Activated CD4-positive, alpha-beta T cell treated with anti-CD3 and anti-CD28 coated beads for 36 hours (primary cell): ENCODE measurements around the gene ING5. TPM values are rescaled to one million over a fixed set of nuclear protein-coding genes. Genes with fewer than 3 reads are reported as not detected.

Experiments used
- ATAC-seq: fragments of 200-7000 bp; cut with Tn5 transposase; one replicate; pipeline ENCODE4 v1.10.0; 2021; ENCODE audit warnings: mild to moderate bottlenecking, moderate library complexity
- CTCF ChIA-PET: fragments of 350-600 bp; sonication (Branson Sonifier 250); formaldehyde crosslinking; loops from one replicate; lab custom pipeline; 2021; ENCODE audit warnings: antibody characterized with exemption; lab: Charles Lee
- POLR2A ChIA-PET: fragments of 350-600 bp; sonication (Branson Sonifier 250); formaldehyde crosslinking; loops from one replicate; lab custom pipeline; 2021; ENCODE audit warnings: antibody characterized with exemption, inconsistent platforms; lab: Charles Lee
- DNase-seq: peaks from one replicate; pipeline ENCODE4 v3.0.0-alpha.2; 2020
- H3K27ac Mint-ChIP-seq: one replicate; pipeline ENCODE4 v1.8.0; 2021; ENCODE audit warnings: mixed read lengths
- H3K27me3 Mint-ChIP-seq: one replicate; pipeline ENCODE4 v1.8.0; 2021; ENCODE audit warnings: mixed read lengths
- H3K36me3 Mint-ChIP-seq: one replicate; pipeline ENCODE4 v1.8.0; 2021; ENCODE audit warnings: low read depth, mixed read lengths
- H3K4me1 Mint-ChIP-seq: one replicate; pipeline ENCODE4 v1.8.0; 2021; ENCODE audit warnings: mixed read lengths
- H3K4me3 Mint-ChIP-seq: one replicate; pipeline ENCODE4 v1.8.0; 2021; ENCODE audit warnings: mild to moderate bottlenecking, moderate library complexity, mixed read lengths
- H3K9me3 Mint-ChIP-seq: one replicate; pipeline ENCODE4 v1.8.0; 2021; ENCODE audit warnings: low read depth, mixed read lengths
- intact Hi-C, 2 experiments: fragments of 100-400 bp; cut with DNase I in 1 of 2; cut with micrococcal nuclease in 1 of 2; formaldehyde crosslinking; loops; one replicate each; pipeline versions ENCODE4 v1.14.2 to v1.15.1; 2022 to 2024; cut with DNase I, micrococcal nuclease
- total RNA-seq, 2 experiments: library from RNA; stranded (reverse); gene quantifications; one replicate each; pipeline ENCODE4 v1.2.3, GENCODE V29; 2021

The ING5 gene
- total RNA-seq, 2 experiments from 2014 or later: 38.4 to 39.7 TPM

- no peak overlapping the region for H3K4me3 Mint-ChIP-seq
- POLR2A ChIA-PET: no interaction called here
- no peaks in the 10 kb centered on the region for H3K27me3 Mint-ChIP-seq
- intact Hi-C loops: no loop called here
- DNase-seq (no peak), ATAC-seq (peak; percentile 47)
- CTCF ChIA-PET: interaction anchor here (1.3 kb wide), 1 partner anchor 15 kb away, joined by 3 read pairs; no protein-coding TSS in a partner anchor
- no peaks in the 10 kb centered on the region for H3K9me3 Mint-ChIP-seq
- H3K4me1 Mint-ChIP-seq: peaks cover under 1% of the 10 kb centered on the region
- peaks cover 9% of the 10 kb centered on the region for H3K36me3 Mint-ChIP-seq
- peak overlapping the region; percentile 51 for H3K27ac Mint-ChIP-seq
These were observed 27.8 kb upstream of the ING5 start for GRCh38 chr2:241673797-241674725.

GRCh38 chr2:241675885-241676284 lies 26.0 kb upstream of the ING5 start:
- peaks cover 5% of the 10 kb centered on the region for H3K4me1 Mint-ChIP-seq
- H3K27ac Mint-ChIP-seq: no peak overlapping the region
- CTCF ChIA-PET: no interaction called here
- peaks cover 20% of the 10 kb centered on the region for H3K36me3 Mint-ChIP-seq
- H3K9me3 Mint-ChIP-seq: no peaks in the 10 kb centered on the region
- intact Hi-C loops: no loop called here
- no peak overlapping the region for H3K4me3 Mint-ChIP-seq
- POLR2A ChIA-PET: interaction anchor here (0.6 kb wide), 1 partner anchor 118 kb away, joined by 6 read pairs; no protein-coding TSS in a partner anchor
- no peak for DNase-seq
- no peaks in the 10 kb centered on the region for H3K27me3 Mint-ChIP-seq
- no peak for ATAC-seq

GRCh38 chr2:241676665-241677064 lies 25.2 kb upstream of the ING5 start:
- peaks cover 6% of the 10 kb centered on the region for H3K4me1 Mint-ChIP-seq
- H3K27ac Mint-ChIP-seq: no peak overlapping the region
- H3K36me3 Mint-ChIP-seq: peaks cover 28% of the 10 kb centered on the region
- H3K9me3 Mint-ChIP-seq: no peaks in the 10 kb centered on the region
- ChIA-PET CTCF (no interaction called here), POLR2A (no interaction called here)
- intact Hi-C loops: no loop called here
- ATAC-seq: no peak
- no peaks in the 10 kb centered on the region for H3K27me3 Mint-ChIP-seq
- DNase-seq: no peak
- H3K4me3 Mint-ChIP-seq: no peak overlapping the region

GRCh38 chr2:241677392-241677791 lies 24.4 kb upstream of the ING5 start:
- DNase-seq: no peak
- Mint-ChIP-seq H3K27me3 (no peaks in the 10 kb centered on the region), H3K36me3 (peaks cover 30% of the 10 kb centered on the region), H3K27ac (no peak overlapping the region), H3K4me3 (no peak overlapping the region), H3K4me1 (peaks cover 6% of the 10 kb centered on the region), H3K9me3 (no peaks in the 10 kb centered on the region)
- no peak for ATAC-seq
- ChIA-PET POLR2A (interaction anchor here (0.5 kb wide), 1 partner anchor 22 kb away, joined by 3 read pairs; no protein-coding TSS in a partner anchor), CTCF (no interaction called here)
- intact Hi-C loops: no loop called here

- H3K9me3 Mint-ChIP-seq: no peaks in the 10 kb centered on the region
- peaks cover 37% of the 10 kb centered on the region for H3K36me3 Mint-ChIP-seq
- ChIA-PET POLR2A (interaction anchor here (0.5 to 0.7 kb wide), 3 partner anchors 22 to 194 kb away, joined by 3 to 12 read pairs (median 4); no protein-coding TSS in a partner anchor), CTCF (no interaction called here)
- no peaks in the 10 kb centered on the region for H3K27me3 Mint-ChIP-seq
- H3K27ac Mint-ChIP-seq: no peak overlapping the region
- DNase-seq (no peak), ATAC-seq (no peak)
- H3K4me3 Mint-ChIP-seq: no peak overlapping the region
- H3K4me1 Mint-ChIP-seq: peaks cover 6% of the 10 kb centered on the region
- intact Hi-C loops: no loop called here
These were observed 23.5 kb upstream of the ING5 start for GRCh38 chr2:241678307-241678706.

GRCh38 chr2:241678784-241679540 lies 22.9 kb upstream of the ING5 start:
- DNase-seq: no peak
- Mint-ChIP-seq H3K36me3 (peaks cover 42% of the 10 kb centered on the region), H3K27me3 (no peaks in the 10 kb centered on the region), H3K27ac (no peak overlapping the region), H3K9me3 (no peaks in the 10 kb centered on the region), H3K4me3 (no peak overlapping the region), H3K4me1 (peaks cover 6% of the 10 kb centered on the region)
- intact Hi-C loops: no loop called here
- ChIA-PET CTCF (interaction anchor here (1.2 kb wide), 1 partner anchor 55 kb away, joined by 4 read pairs; the partner anchor contains the start of gene D2HGDH), POLR2A (interaction anchor here (0.6 kb wide), 1 partner anchor 21 kb away, joined by 12 read pairs; no protein-coding TSS in a partner anchor)
- ATAC-seq: no peak

- DNase-seq: no peak
- POLR2A ChIA-PET: no interaction called here
- CTCF ChIA-PET: interaction anchor here (1.2 kb wide), 1 partner anchor 54 kb away, joined by 4 read pairs; the partner anchor contains the start of gene D2HGDH
- intact Hi-C loops: loop anchor here in 1 of 2 experiments (10.0 kb wide), 1 partner anchor 365 kb away; the partner anchor contains the start of genes HDLBP and SEPTIN2
- Mint-ChIP-seq H3K27ac (no peak overlapping the region), H3K36me3 (peaks cover 48% of the 10 kb centered on the region), H3K4me1 (peaks cover 10% of the 10 kb centered on the region), H3K27me3 (no peaks in the 10 kb centered on the region), H3K9me3 (no peaks in the 10 kb centered on the region), H3K4me3 (no peak overlapping the region)
- no peak for ATAC-seq
These were observed 21.8 kb upstream of the ING5 start for GRCh38 chr2:241680044-241680443.

GRCh38 chr2:241680827-241681599 lies 20.8 kb upstream of the ING5 start:
- CTCF ChIA-PET: no interaction called here
- DNase-seq (no peak), ATAC-seq (no peak)
- Mint-ChIP-seq H3K36me3 (peaks cover 56% of the 10 kb centered on the region), H3K4me1 (peaks cover 18% of the 10 kb centered on the region), H3K27ac (peak overlapping the region; percentile 33), H3K4me3 (no peak overlapping the region), H3K9me3 (no peaks in the 10 kb centered on the region), H3K27me3 (no peaks in the 10 kb centered on the region)
- POLR2A ChIA-PET: no interaction called here
- intact Hi-C loops: loop anchor here in 1 of 2 experiments (10.0 kb wide), 1 partner anchor 366 kb away; the partner anchor contains the start of genes HDLBP and SEPTIN2

- DNase-seq (no peak), ATAC-seq (peak; percentile 1)
- Mint-ChIP-seq H3K4me1 (peaks cover 32% of the 10 kb centered on the region), H3K36me3 (peaks cover 54% of the 10 kb centered on the region), H3K4me3 (peak overlapping the region; percentile 98), H3K27ac (peak overlapping the region; percentile 90), H3K27me3 (no peaks in the 10 kb centered on the region), H3K9me3 (no peaks in the 10 kb centered on the region)
- CTCF ChIA-PET: interaction anchor here (0.7 to 3.6 kb wide), 5 partner anchors 15 to 254 kb away, joined by 3 to 33 read pairs (median 4); partner anchors contain the start of gene ING5
- intact Hi-C loops: loop anchor here (1.0 to 10.0 kb wide), 15 partner anchors 15 to 1119 kb away; partner anchors contain the start of genes ATG4B (in 2 of the 2), HDLBP (in 2 of the 2), SEPTIN2 (in 2 of the 2) and THAP4 (in 2 of the 2)
- POLR2A ChIA-PET: interaction anchor here (0.6 to 3.6 kb wide), 6 partner anchors 13 to 193 kb away, joined by 3 to 31 read pairs (median 4); partner anchors contain the start of genes ATG4B, ING5 and THAP4
These were observed 15.6 kb upstream of the ING5 start for GRCh38 chr2:241686324-241686649.
